ENCODE results near the gene FOXL1. TPM values are rescaled to one million over a fixed set of nuclear protein-coding genes. Genes with fewer than 3 reads are reported as not detected.

The FOXL1 gene
- total and polyA plus RNA-seq, 4 donors, result 0.41 to 2.5 (median 1.4) TPM

DNA sequence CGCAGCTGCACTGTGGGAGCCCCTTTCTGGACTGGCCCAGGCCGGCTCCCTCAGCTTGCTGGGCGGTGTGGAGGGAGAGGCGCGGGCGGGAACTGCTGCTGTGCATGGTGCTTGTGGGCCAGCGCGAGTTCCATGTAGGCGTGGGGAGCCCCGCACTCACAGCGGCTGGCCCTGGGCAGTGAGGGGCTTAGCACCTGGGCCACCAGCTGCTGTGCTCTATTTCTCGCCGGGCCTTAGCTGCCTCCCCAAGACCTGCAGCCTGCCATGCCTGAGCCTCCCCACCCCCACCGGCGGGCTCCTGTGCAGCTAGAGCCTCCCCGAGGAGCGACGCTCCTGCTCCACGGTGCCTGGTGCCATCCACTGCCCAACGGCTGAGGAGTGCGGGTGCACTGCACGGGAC lies 25.0 kb upstream of the FOXL1 start:
- TF ChIP-seq CTCF (IDR thresholded peaks at IDR 0.05; ENCODE audit: control extremely low read depth, extremely low read depth), result no peak

DNA sequence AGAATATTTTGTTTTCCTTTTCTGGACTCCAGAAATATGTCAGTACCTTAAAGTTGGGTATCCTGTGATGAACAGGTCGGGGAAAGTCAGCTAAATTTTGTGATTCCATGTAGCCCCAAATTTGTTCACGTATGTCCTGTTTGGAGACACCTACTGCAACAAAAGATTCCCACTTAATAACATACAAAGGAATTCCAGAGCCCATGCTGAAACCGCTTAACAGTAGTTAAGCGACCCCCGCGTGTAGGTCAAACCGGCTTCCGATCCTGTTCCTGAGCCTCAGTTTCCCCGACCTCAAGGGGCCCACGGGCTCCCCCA lies 23.8 kb upstream of the FOXL1 start:
- Histone ChIP-seq H3K27ac (ENCODE audit: low read depth in 1 of 2, low read length in 1 of 2) (peak overlapping the region; percentile 80 to 82), H3K36me3 (ENCODE audit: control insufficient read depth in 4 of 4, insufficient read depth in 4 of 4, low read length in 4 of 4) (peaks cover 0 to 15% (median 6%) of the 10 kb centered on the region in 4 donors), H3K4me3 (peak overlapping the region; percentile 84), H3K9ac (ENCODE audit: insufficient read depth in 1 of 2, low read length in 2 of 2) (peak overlapping the region; percentile 93 to 96), H3K27me3 (ENCODE audit: control insufficient read depth in 3 of 3, insufficient read depth in 3 of 3, low read length in 2 of 3) (no peaks in the 10 kb centered on the region), H3K9me3 (ENCODE audit: control insufficient read depth in 4 of 4, insufficient read depth in 3 of 4, low read length in 3 of 4) (no peaks in the 10 kb centered on the region), H3K4me1 (ENCODE audit: control insufficient read depth in 5 of 5, insufficient read depth in 5 of 5, low read length in 5 of 5) (peaks cover 0 to 11% (median 3%) of the 10 kb centered on the region in 5 donors)
- no peak for ATAC-seq (ENCODE audit: insufficient read depth, low FRiP score)
- 5 to 8% methylated on average over 10 of the region's 10 CpGs for WGBS, 2 donors
- TF ChIP-seq CTCF (IDR thresholded peaks at IDR 0.05; ENCODE audit: control extremely low read depth, extremely low read depth), result no peak
- peak in 1 of 3 donors; percentile 32 for DNase-seq

More for the DNA sequence above, 25.0 kb upstream of the FOXL1 start:
- H3K9ac ChIP-seq (ENCODE audit: insufficient read depth in 1 of 2, low read length in 2 of 2), result no peak overlapping the region
- peaks cover 0 to 16% (median 9%) of the 10 kb centered on the region in 4 donors for H3K36me3 ChIP-seq (ENCODE audit: control insufficient read depth in 4 of 4, insufficient read depth in 4 of 4, low read length in 4 of 4)
- peaks cover 0 to 11% (median 3%) of the 10 kb centered on the region in 5 donors for H3K4me1 ChIP-seq (ENCODE audit: control insufficient read depth in 5 of 5, insufficient read depth in 5 of 5, low read length in 5 of 5)
- DNase-seq (no peak), ATAC-seq (ENCODE audit: insufficient read depth, low FRiP score) (no peak)
- WGBS, 2 donors, result 95 to 96% methylated on average over 22 of the region's 22 CpGs
- H3K9me3 ChIP-seq (ENCODE audit: control insufficient read depth in 4 of 4, insufficient read depth in 3 of 4, low read length in 3 of 4), result no peaks in the 10 kb centered on the region
- no peak overlapping the region for H3K4me3 ChIP-seq
- no peak overlapping the region for H3K27ac ChIP-seq (ENCODE audit: low read depth in 1 of 2, low read length in 1 of 2)
- no peaks in the 10 kb centered on the region for H3K27me3 ChIP-seq (ENCODE audit: control insufficient read depth in 3 of 3, insufficient read depth in 3 of 3, low read length in 2 of 3)

DNA sequence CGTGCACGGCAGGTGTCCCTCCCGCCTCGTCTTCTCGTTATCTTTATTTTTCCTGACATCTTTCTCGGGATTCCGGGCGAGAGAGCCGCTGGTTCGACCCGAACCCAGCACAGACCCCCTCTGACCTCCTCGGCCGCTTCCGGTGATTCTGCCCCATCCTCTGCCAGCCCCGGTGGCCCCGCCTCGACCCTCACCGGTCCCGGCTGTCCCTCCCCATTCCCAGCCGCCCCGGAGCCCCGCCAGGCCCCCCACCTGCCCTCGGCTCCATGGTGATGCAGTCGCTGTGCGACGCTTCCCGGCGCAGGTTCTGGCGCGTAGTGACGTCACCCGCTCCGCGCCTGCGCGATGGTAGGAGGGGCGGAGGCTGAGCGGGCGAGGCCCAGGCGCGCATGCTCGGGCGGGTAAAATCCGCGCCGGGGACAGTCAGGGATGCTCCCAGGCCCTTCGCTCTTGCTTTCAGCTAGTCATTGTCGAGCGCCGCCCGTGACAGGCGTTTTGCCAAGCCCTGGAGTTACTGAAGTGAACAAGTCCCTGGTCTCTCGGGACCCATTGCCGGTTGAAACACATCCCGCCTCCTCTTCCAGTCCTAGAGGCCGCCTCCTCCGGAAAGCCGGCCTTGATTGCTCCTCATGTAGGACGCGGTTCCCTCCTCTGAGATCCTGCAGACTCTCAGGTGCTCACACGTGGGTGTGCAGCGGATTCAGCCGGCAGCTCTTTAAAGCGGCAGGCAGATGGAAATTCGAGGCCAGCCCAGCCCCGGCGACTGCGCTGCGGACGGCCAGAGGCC lies 23.2 kb upstream of the FOXL1 start, which contains the start of gene MTHFSD:
TSS of gene MTHFSD (minus strand) at position 319 of the 787 bp plus-strand sequence. CDS start at position 268, 51 bp downstream.
- H3K4me3 ChIP-seq, result peak within 1 kb of the TSS; percentile 84
- H3K9me3 ChIP-seq (ENCODE audit: control insufficient read depth in 4 of 4, insufficient read depth in 3 of 4, low read length in 3 of 4), result no peaks in the 10 kb centered on the region
- no peaks in the 10 kb centered on the region for H3K27me3 ChIP-seq (ENCODE audit: control insufficient read depth in 3 of 3, insufficient read depth in 3 of 3, low read length in 2 of 3)
- peak; percentile 91 for ATAC-seq (ENCODE audit: insufficient read depth, low FRiP score)
- TF ChIP-seq CTCF (IDR thresholded peaks at IDR 0.05; ENCODE audit: control extremely low read depth, extremely low read depth), result no peak
- peaks cover 0 to 11% (median 3%) of the 10 kb centered on the region in 5 donors for H3K4me1 ChIP-seq (ENCODE audit: control insufficient read depth in 5 of 5, insufficient read depth in 5 of 5, low read length in 5 of 5)
- H3K27ac ChIP-seq (ENCODE audit: low read depth in 1 of 2, low read length in 1 of 2), result peak within 1 kb of the TSS; percentile 80 to 82
- peak; percentile 94 to 97 (median 96) for DNase-seq
- peak within 1 kb of the TSS; percentile 93 to 96 for H3K9ac ChIP-seq (ENCODE audit: insufficient read depth in 1 of 2, low read length in 2 of 2)
- H3K36me3 ChIP-seq (ENCODE audit: control insufficient read depth in 4 of 4, insufficient read depth in 4 of 4, low read length in 4 of 4), result peaks cover 0 to 9% (median 3%) of the 10 kb centered on the region in 4 donors
- WGBS, 2 donors, result 3 to 4% methylated on average over 67 to 70 of the region's 70 CpGs

Measured in lung (tissue), 12 donors.